ENCODE measurements around the gene ATM. TPM values are rescaled to one million over a fixed set of nuclear protein-coding genes. Genes with fewer than 3 reads are reported as not detected.

The ATM gene
- total RNA-seq, 1 donor from 2014 or later = 16.0 TPM

- no peak for TF ChIP-seq CTCF (IDR thresholded peaks at IDR 0.05)
- intact Hi-C loops (cut with DNase I) = no loop called here
Observed at GRCh38 chr11:108333403-108333899, 110.6 kb downstream of the ATM start.

GRCh38 chr11:108338750-108339149, 115.9 kb downstream of the ATM start:
- Histone ChIP-seq H3K4me3 (no peak overlapping the region), H3K9me3 (no peaks in the 10 kb centered on the region), H3K27me3 (no peaks in the 10 kb centered on the region), H3K27ac (no peak overlapping the region), H3K36me3 (peaks cover 11 to 32% of the 10 kb centered on the region in 2 donors), H3K4me1 (no peaks in the 10 kb centered on the region)
- TF ChIP-seq CTCF (IDR thresholded peaks at IDR 0.05) = no peak
- no peak for DNase-seq (ENCODE audit: low spot score in 2 of 2)
- intact Hi-C loops (cut with DNase I) = no loop called here

More at GRCh38 chr11:108333403-108333899, 110.6 kb downstream of the ATM start:
- Histone ChIP-seq H3K36me3 (peaks cover 45 to 73% of the 10 kb centered on the region in 2 donors), H3K27me3 (no peaks in the 10 kb centered on the region), H3K27ac (no peak overlapping the region), H3K9me3 (no peaks in the 10 kb centered on the region), H3K4me3 (no peak overlapping the region), H3K4me1 (no peaks in the 10 kb centered on the region)
- DNase-seq (ENCODE audit: low spot score in 2 of 2) = no peak

GRCh38 chr11:108340973-108341372, 118.1 kb downstream of the ATM start:
- no peak for DNase-seq (ENCODE audit: low spot score in 2 of 2)
- Histone ChIP-seq H3K27ac (no peak overlapping the region), H3K4me3 (no peak overlapping the region), H3K27me3 (no peaks in the 10 kb centered on the region), H3K4me1 (no peaks in the 10 kb centered on the region), H3K9me3 (no peaks in the 10 kb centered on the region), H3K36me3 (peaks cover 0 to 18% of the 10 kb centered on the region in 2 donors)
- TF ChIP-seq CTCF (IDR thresholded peaks at IDR 0.05) = no peak
- intact Hi-C loops (cut with DNase I) = loop anchor here (10.0 kb wide), 1 partner anchor 304 kb away; no protein-coding TSS in a partner anchor

- TF ChIP-seq CTCF (IDR thresholded peaks at IDR 0.05) = no peak
- no peaks in the 10 kb centered on the region for H3K27me3 ChIP-seq
- H3K4me3 ChIP-seq = no peak overlapping the region
- intact Hi-C loops (cut with DNase I) = loop anchor here (10.0 kb wide), 1 partner anchor 303 kb away; no protein-coding TSS in a partner anchor
- H3K9me3 ChIP-seq = no peaks in the 10 kb centered on the region
- DNase-seq (ENCODE audit: low spot score in 2 of 2) = no peak
- no peak overlapping the region for H3K27ac ChIP-seq
- peaks cover 0 to 18% of the 10 kb centered on the region in 2 donors for H3K36me3 ChIP-seq
- H3K4me1 ChIP-seq = no peaks in the 10 kb centered on the region
Observed at GRCh38 chr11:108341654-108342053, 118.8 kb downstream of the ATM start.

DNA sequence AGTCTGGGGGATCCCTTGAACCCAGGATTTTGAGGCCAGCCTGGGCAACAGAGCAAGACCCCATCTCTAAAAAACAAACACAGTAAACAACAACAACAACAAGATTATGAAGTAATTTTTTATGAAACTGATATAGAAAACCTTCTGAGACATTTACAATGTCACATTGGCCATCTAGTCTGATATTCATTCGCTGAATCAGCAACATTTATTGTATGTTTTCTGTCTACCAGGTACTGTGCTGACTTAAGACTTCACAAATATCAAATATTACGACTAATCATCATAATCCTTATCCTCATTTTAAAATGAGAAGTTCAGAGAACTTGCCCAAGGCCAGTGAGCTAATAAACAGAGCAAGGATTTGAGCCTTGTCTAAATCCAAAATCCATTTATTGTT, 120.8 kb downstream of the ATM start:
- intact Hi-C loops (cut with DNase I) = loop anchor here (10.0 kb wide), 1 partner anchor 301 kb away; no protein-coding TSS in a partner anchor
- no peaks in the 10 kb centered on the region for H3K27me3 ChIP-seq
- H3K4me3 ChIP-seq = no peak overlapping the region
- DNase-seq (ENCODE audit: low spot score in 2 of 2) = no peak
- H3K9me3 ChIP-seq = no peaks in the 10 kb centered on the region
- no peaks in the 10 kb centered on the region for H3K4me1 ChIP-seq
- peaks cover 0 to 23% of the 10 kb centered on the region in 2 donors for H3K36me3 ChIP-seq
- no peak overlapping the region for H3K27ac ChIP-seq
- TF ChIP-seq CTCF (IDR thresholded peaks at IDR 0.05) = no peak

All from ascending aorta (tissue), 2 donors.